SH-SY5Y (cell line): ENCODE data around the gene ARHGEF17.

Source experiments
- GATA2 ChIP-seq: IDR thresholded peaks from 2 replicates; pipeline ENCODE4 v1.6.1; 2011; ENCODE audit warnings: mild to moderate bottlenecking, low read depth, low read length
- GATA3 ChIP-seq: IDR thresholded peaks from 2 replicates; pipeline ENCODE4 v1.6.1; 2011; ENCODE audit warnings: low read depth, mild to moderate bottlenecking, low read length, moderate library complexity

GRCh38 chr11:73287400-73288101 is 20.5 kb upstream of the ARHGEF17 start:
- TF ChIP-seq GATA2 (no peak), GATA3 (no peak)
